PC-9 (cell line): Measurements from ENCODE around the gene IP6K1.

Experiments
- EZH2 ChIP-seq: fragments of 200-600 bp; sonication (generic); IDR thresholded peaks from 2 replicates; pipeline ENCODE4 v1.8.0; 2017; ENCODE audit warnings: antibody characterized with exemption, low read depth
- TF ChIP-seq, protein P1 (sequence below): fragments of 200-600 bp; sonication (generic); conservative IDR thresholded peaks from 2 replicates; pipeline ENCODE4 v1.6.1; 2017; ENCODE audit warnings: mixed run types, antibody characterized with exemption, mild to moderate bottlenecking, moderate library complexity

DNA sequence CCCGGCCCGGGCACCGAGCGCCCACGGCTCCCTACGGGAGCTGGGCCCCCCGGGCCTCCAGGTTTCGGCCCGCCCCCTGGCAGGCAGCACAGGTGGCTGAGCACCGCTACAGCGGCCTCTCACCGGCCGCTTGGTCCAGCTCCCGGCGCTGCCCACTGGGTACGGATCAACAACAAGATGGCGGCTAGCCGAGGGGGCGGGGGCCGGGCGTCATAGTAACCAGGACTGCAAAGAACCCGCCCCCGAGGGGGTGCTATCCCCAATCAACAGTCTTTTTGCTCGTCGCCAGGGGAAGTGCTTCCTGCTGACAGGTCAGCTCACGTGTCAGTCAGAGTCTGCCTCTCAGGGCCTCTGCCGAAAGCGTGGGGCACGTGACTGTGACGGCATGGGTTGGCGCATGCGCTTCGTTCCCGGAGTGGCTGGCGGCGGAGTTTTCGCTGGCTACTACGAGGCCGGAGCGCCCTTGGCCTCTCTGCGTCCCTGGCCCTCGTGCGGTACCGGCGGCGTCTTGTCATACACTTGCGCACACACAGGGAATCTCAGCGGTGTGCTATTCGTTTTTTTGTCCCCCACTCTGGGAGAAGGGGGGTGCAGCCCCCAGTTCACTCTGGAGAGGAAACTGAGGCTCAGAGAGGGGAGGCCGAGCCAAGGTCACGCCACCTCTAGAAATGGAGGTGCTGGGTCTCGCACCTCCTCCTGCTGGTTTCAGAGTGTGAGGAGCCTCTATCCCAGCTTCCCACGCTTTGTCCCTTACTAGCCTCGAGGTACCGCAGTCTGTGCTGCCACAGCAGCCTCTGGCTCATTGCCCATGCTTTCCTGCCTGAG, at the start of gene IP6K1:
- TF ChIP-seq, protein P1, sequence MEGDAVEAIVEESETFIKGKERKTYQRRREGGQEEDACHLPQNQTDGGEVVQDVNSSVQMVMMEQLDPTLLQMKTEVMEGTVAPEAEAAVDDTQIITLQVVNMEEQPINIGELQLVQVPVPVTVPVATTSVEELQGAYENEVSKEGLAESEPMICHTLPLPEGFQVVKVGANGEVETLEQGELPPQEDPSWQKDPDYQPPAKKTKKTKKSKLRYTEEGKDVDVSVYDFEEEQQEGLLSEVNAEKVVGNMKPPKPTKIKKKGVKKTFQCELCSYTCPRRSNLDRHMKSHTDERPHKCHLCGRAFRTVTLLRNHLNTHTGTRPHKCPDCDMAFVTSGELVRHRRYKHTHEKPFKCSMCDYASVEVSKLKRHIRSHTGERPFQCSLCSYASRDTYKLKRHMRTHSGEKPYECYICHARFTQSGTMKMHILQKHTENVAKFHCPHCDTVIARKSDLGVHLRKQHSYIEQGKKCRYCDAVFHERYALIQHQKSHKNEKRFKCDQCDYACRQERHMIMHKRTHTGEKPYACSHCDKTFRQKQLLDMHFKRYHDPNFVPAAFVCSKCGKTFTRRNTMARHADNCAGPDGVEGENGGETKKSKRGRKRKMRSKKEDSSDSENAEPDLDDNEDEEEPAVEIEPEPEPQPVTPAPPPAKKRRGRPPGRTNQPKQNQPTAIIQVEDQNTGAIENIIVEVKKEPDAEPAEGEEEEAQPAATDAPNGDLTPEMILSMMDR: no peak
- TF ChIP-seq EZH2: no peak
